ENCODE results near the gene CDIP1.

CDIP1 gene

GRCh38 chr16:4522051-4522581, 16.5 kb downstream of the CDIP1 start:
- H3K4me3 ChIP-seq (ENCODE audit: low read depth, low read length) = no peak overlapping the region
- DNase-seq = peak; percentile 79
- no peak for TF ChIP-seq CTCF (IDR thresholded peaks at IDR 0.05; ENCODE audit: low read depth, low read length)
- no peaks in the 10 kb centered on the region for H3K9me3 ChIP-seq
- H3K27me3 ChIP-seq = no peaks in the 10 kb centered on the region
- no peaks in the 10 kb centered on the region for H3K36me3 ChIP-seq
- peaks cover 12% of the 10 kb centered on the region for H3K4me1 ChIP-seq

- peaks cover 12% of the 10 kb centered on the region for H3K4me1 ChIP-seq
- H3K36me3 ChIP-seq = no peaks in the 10 kb centered on the region
- H3K27me3 ChIP-seq = no peaks in the 10 kb centered on the region
- H3K9me3 ChIP-seq = no peaks in the 10 kb centered on the region
- no peak for TF ChIP-seq CTCF (IDR thresholded peaks at IDR 0.05; ENCODE audit: low read depth, low read length)
- DNase-seq = no peak
- no peak overlapping the region for H3K4me3 ChIP-seq (ENCODE audit: low read depth, low read length)
These were observed 17.7 kb downstream of the CDIP1 start for GRCh38 chr16:4520913-4521312.

- Histone ChIP-seq H3K36me3 (no peaks in the 10 kb centered on the region), H3K27me3 (no peaks in the 10 kb centered on the region), H3K9me3 (no peaks in the 10 kb centered on the region), H3K4me1 (peaks cover 12% of the 10 kb centered on the region), H3K4me3 (ENCODE audit: low read depth, low read length) (no peak overlapping the region)
- DNase-seq = no peak
- TF ChIP-seq CTCF (IDR thresholded peaks at IDR 0.05; ENCODE audit: low read depth, low read length) = no peak
These were observed 19.1 kb downstream of the CDIP1 start for GRCh38 chr16:4519274-4520058.

GRCh38 chr16:4517812-4518680, 20.5 kb downstream of the CDIP1 start:
- Histone ChIP-seq H3K4me1 (peaks cover 11% of the 10 kb centered on the region), H3K27me3 (no peaks in the 10 kb centered on the region), H3K9me3 (no peaks in the 10 kb centered on the region), H3K4me3 (ENCODE audit: low read depth, low read length) (no peak overlapping the region), H3K36me3 (no peaks in the 10 kb centered on the region)
- peak; percentile 77 for DNase-seq
- TF ChIP-seq CTCF (IDR thresholded peaks at IDR 0.05; ENCODE audit: low read depth, low read length) = peak; percentile 94

GRCh38 chr16:4515611-4516233, 22.9 kb downstream of the CDIP1 start:
- Histone ChIP-seq H3K4me3 (ENCODE audit: low read depth, low read length) (no peak overlapping the region), H3K9me3 (no peaks in the 10 kb centered on the region), H3K4me1 (no peaks in the 10 kb centered on the region), H3K36me3 (peaks cover 20% of the 10 kb centered on the region), H3K27me3 (no peaks in the 10 kb centered on the region)
- TF ChIP-seq CTCF (IDR thresholded peaks at IDR 0.05; ENCODE audit: low read depth, low read length) = no peak
- DNase-seq = no peak

Measured in BE2C (cell line).